K562 (cell line): Measurements from ENCODE around the gene MFAP5. TPM values are rescaled to one million over a fixed set of nuclear protein-coding genes. Genes with fewer than 3 reads are reported as not detected.
A peak's percentile ranks its signal among the peaks of the same experiment; 100 is the strongest.

ENCODE experiments used
- CHAMP1 ChIP-seq: fragments of 450-650 bp; IDR thresholded peaks from 2 replicates; pipeline ENCODE4 v1.6.1; 2016; ENCODE audit warnings: mild to moderate bottlenecking
- CREB3L1 ChIP-seq: fragments of 450-650 bp; IDR thresholded peaks from 2 replicates; pipeline ENCODE4 v1.6.1; 2014; ENCODE audit warnings: low read depth, mild to moderate bottlenecking, moderate library complexity, borderline replicate concordance
- DIDO1 ChIP-seq: fragments of 450-650 bp; IDR thresholded peaks from 2 replicates; pipeline ENCODE4 v1.6.1; 2016; ENCODE audit warnings: low read depth, missing biosample characterization, missing genetic modification characterization
- ELK3 ChIP-seq: fragments of 450-650 bp; formaldehyde crosslinking; IDR thresholded peaks from 2 replicates; pipeline ENCODE4 v1.4.0; 2020; ENCODE audit warnings: mild to moderate bottlenecking
- FUS ChIP-seq: fragments of 200-400 bp; formaldehyde crosslinking; optimal IDR thresholded peaks from 2 replicates; pipeline ENCODE3; 2017; ENCODE audit warnings: low read depth, low read length
- GTF2A2 ChIP-seq: IDR thresholded peaks from 2 replicates; pipeline ENCODE4 v1.6.1; 2016; ENCODE audit warnings: mild to moderate bottlenecking, missing genetic modification characterization, missing compliant biosample characterization
- HLTF ChIP-seq: fragments of 450-650 bp; IDR thresholded peaks from 2 replicates; pipeline ENCODE4 v1.6.1; 2016
- KAT8 ChIP-seq: fragments of 450-650 bp; IDR thresholded peaks from 2 replicates; pipeline ENCODE4 v1.6.1; 2016; ENCODE audit warnings: low read depth, mild to moderate bottlenecking
- POLR2AphosphoS5 ChIP-seq: IDR thresholded peaks from 2 replicates; pipeline ENCODE4 v1.6.1; 2011; ENCODE audit warnings: mild to moderate bottlenecking, low read depth, low read length, moderate library complexity; ENCODE audit not compliant: control insufficient read depth, insufficient read depth
- POLR2G ChIP-seq: fragments of 200-400 bp; formaldehyde crosslinking; IDR thresholded peaks from 2 replicates; pipeline ENCODE4 v1.6.1; 2017; ENCODE audit warnings: low read depth, mild to moderate bottlenecking, antibody characterized with exemption, low read length, moderate library complexity
- RFX1 ChIP-seq: fragments of 450-650 bp; IDR thresholded peaks from 2 replicates; pipeline ENCODE4 v1.6.1; 2016; ENCODE audit warnings: mild to moderate bottlenecking, moderate library complexity
- SFPQ ChIP-seq: fragments of 200-400 bp; formaldehyde crosslinking; IDR thresholded peaks from 2 replicates; pipeline ENCODE4 v1.6.1; 2017; ENCODE audit warnings: mild to moderate bottlenecking, low read depth, low read length, moderate library complexity
- SIN3A ChIP-seq, 2 experiments: fragments of 150-350 bp in 1 of 2; IDR thresholded peaks; 2 replicates each; pipeline ENCODE4 v1.6.1; 2011 to 2016; ENCODE audit warnings: borderline replicate concordance in 2 of 2, low read depth in 2 of 2, low read length in 2 of 2, mild to moderate bottlenecking in 2 of 2, moderate library complexity in 2 of 2; ENCODE audit not compliant: control insufficient read depth in 1 of 2
- SRSF1 ChIP-seq: fragments of 200-400 bp; formaldehyde crosslinking; IDR thresholded peaks from 2 replicates; pipeline ENCODE4 v1.6.1; 2017; ENCODE audit warnings: mild to moderate bottlenecking, low read depth, low read length, moderate library complexity
- SRSF7 ChIP-seq: fragments of 200-400 bp; formaldehyde crosslinking; optimal IDR thresholded peaks from 2 replicates; pipeline ENCODE3; 2017; ENCODE audit warnings: mild to moderate bottlenecking, low read depth, low read length
- TAF1 ChIP-seq: IDR thresholded peaks from 2 replicates; pipeline ENCODE4 v1.6.1; 2011; ENCODE audit warnings: mild to moderate bottlenecking, low read length, moderate library complexity; ENCODE audit not compliant: insufficient read depth, control insufficient read depth, severe bottlenecking; ENCODE audit errors: extremely low read depth
- TEAD1 ChIP-seq, 2 experiments: fragments of 450-650 bp in 1 of 2; sonication (generic) in 1 of 2; formaldehyde crosslinking; IDR thresholded peaks; 2 replicates each; pipeline versions ENCODE4 v1.4.0 to v1.8.0; 2020 to 2022; ENCODE audit warnings: mild to moderate bottlenecking in 2 of 2, missing genetic modification reagents in 1 of 2
- XRCC3 ChIP-seq: fragments of 450-650 bp; IDR thresholded peaks from 2 replicates; pipeline ENCODE4 v1.6.1; 2017; ENCODE audit warnings: mild to moderate bottlenecking, moderate library complexity
- ZBTB7A ChIP-seq: IDR thresholded peaks from 2 replicates; pipeline ENCODE4 v1.6.1; 2011; ENCODE audit warnings: low read depth, mild to moderate bottlenecking, low read length, moderate library complexity, borderline replicate concordance; ENCODE audit not compliant: control insufficient read depth
- ZNF384 ChIP-seq: IDR thresholded peaks from 2 replicates; pipeline ENCODE4 v1.6.1; 2012; ENCODE audit warnings: low read depth, low read length, improper control_type of control experiment
- ZNF75A ChIP-seq: fragments of 450-650 bp; formaldehyde crosslinking; IDR thresholded peaks from 2 replicates; pipeline ENCODE4 v1.4.0; 2020; ENCODE audit warnings: mild to moderate bottlenecking
- polyA plus RNA-seq, 8 experiments: library from polyadenylated mRNA; depleted of rRNA in 4 of 8; stranded (reverse) in 5 of 8; unstranded in 3 of 8; fragments of >200 nt; fragmentation: Nextera tagmentation in 2 of 8; fragmentation: Illumina TruSeq in 1 of 8; extraction: Ambion mirVana in 2 of 8; extraction: Trizol in 1 of 8; gene quantifications; 2 replicates each; pipeline versions ENCODE4 v1.2.1 to v1.2.3, GENCODE V29; 2011 to 2014; ENCODE audit warnings: inconsistent platforms in 1 of 8, missing spikeins in 1 of 8
- total RNA-seq, 7 experiments: library from RNA; depleted of rRNA in 6 of 7; stranded (reverse); fragments of >200 nt in 6 of 7; fragmentation: Illumina TruSeq in 2 of 7; extraction: Trizol in 2 of 7; gene quantifications; 2 replicates each; pipeline versions ENCODE4 v1.2.1 to v1.2.3, GENCODE V29; 2011 to 2021; ENCODE audit warnings: low replicate concordance in 1 of 7

Gene MFAP5
- total and polyA plus RNA-seq, 9 of the 15 experiments (the other 6 are each of a cell fraction or from before 2014, with no cell fraction given) = not detected

GRCh38 chr12:8698132-8698851 is 35.7 kb upstream of the MFAP5 start (continued):
- TF ChIP-seq HLTF (no peak), FUS (no peak), XRCC3 (no peak), ZBTB7A (no peak), ELK3 (CRISPR knock-in tag) (no peak), TEAD1 (CRISPR knock-in tag; IDR thresholded peaks at IDR 0.05) (0 out of 4 replicates have a peak, but pooled peaks of 1 of the 2 experiments have one; percentile 6), CHAMP1 (no peak), SRSF7 (no peak), SRSF1 (no peak), SFPQ (no peak), SIN3A (IDR thresholded peaks at IDR 0.05; ENCODE audit: borderline replicate concordance in 2 of 2, control insufficient read depth in 1 of 2, low read depth in 2 of 2, low read length in 2 of 2) (peak; percentile 22 to 60; a peak in 3 of 4 replicates), POLR2G (peak; percentile 77), DIDO1 (no peak), POLR2AphosphoS5 (0 out of 2 replicates have a peak, but pooled peaks have one; percentile 3), KAT8 (no peak), TAF1 (peak; percentile 9), RFX1 (peak; percentile 18; the same call in 1 of the 2 replicates), ZNF384 (no peak), GTF2A2 (tag) (no peak), CREB3L1 (no peak), ZNF75A (CRISPR knock-in tag) (no peak)
